Measurements from ENCODE around the gene EFCAB10.

DNA sequence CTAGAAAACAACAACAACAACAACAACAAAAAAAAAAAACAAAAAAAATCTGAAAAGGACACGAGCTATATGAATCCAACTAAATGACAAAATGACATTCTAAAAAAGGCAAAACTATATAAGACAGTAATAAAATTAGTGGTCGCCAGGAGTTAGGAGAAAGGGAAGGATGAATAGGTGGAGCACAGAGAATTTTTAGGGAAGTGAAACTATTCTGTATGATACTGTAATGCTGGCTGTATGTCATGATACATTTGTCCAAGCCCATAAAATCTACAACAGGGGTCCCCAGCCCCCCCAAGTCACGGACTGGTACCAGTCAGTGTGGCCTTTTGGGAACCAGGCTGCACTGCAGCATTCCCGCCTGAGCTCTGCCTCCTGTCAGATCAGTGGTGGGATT, 56.5 kb downstream of the EFCAB10 start:
- TF ChIP-seq CEBPB (IDR thresholded peaks at IDR 0.05) = no peak
- TF ChIP-seq, protein P1, sequence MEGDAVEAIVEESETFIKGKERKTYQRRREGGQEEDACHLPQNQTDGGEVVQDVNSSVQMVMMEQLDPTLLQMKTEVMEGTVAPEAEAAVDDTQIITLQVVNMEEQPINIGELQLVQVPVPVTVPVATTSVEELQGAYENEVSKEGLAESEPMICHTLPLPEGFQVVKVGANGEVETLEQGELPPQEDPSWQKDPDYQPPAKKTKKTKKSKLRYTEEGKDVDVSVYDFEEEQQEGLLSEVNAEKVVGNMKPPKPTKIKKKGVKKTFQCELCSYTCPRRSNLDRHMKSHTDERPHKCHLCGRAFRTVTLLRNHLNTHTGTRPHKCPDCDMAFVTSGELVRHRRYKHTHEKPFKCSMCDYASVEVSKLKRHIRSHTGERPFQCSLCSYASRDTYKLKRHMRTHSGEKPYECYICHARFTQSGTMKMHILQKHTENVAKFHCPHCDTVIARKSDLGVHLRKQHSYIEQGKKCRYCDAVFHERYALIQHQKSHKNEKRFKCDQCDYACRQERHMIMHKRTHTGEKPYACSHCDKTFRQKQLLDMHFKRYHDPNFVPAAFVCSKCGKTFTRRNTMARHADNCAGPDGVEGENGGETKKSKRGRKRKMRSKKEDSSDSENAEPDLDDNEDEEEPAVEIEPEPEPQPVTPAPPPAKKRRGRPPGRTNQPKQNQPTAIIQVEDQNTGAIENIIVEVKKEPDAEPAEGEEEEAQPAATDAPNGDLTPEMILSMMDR (IDR thresholded peaks at IDR 0.05) = no peak
- TF ChIP-seq, protein P2, sequence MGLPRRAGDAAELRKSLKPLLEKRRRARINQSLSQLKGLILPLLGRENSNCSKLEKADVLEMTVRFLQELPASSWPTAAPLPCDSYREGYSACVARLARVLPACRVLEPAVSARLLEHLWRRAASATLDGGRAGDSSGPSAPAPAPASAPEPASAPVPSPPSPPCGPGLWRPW (IDR thresholded peaks at IDR 0.05) = no peak
- TF ChIP-seq NPAS2 (CRISPR knock-in tag; IDR thresholded peaks at IDR 0.05; ENCODE audit: borderline replicate concordance) = no peak
- TF ChIP-seq JUN (IDR thresholded peaks at IDR 0.05) = no peak
- TF ChIP-seq CHD4 (IDR thresholded peaks at IDR 0.05; ENCODE audit: borderline replicate concordance) = no peak
- no peak for TF ChIP-seq POLR2AphosphoS2 (conservative IDR thresholded peaks at IDR 0.05; ENCODE audit: low read length)
- TF ChIP-seq, protein P3, sequence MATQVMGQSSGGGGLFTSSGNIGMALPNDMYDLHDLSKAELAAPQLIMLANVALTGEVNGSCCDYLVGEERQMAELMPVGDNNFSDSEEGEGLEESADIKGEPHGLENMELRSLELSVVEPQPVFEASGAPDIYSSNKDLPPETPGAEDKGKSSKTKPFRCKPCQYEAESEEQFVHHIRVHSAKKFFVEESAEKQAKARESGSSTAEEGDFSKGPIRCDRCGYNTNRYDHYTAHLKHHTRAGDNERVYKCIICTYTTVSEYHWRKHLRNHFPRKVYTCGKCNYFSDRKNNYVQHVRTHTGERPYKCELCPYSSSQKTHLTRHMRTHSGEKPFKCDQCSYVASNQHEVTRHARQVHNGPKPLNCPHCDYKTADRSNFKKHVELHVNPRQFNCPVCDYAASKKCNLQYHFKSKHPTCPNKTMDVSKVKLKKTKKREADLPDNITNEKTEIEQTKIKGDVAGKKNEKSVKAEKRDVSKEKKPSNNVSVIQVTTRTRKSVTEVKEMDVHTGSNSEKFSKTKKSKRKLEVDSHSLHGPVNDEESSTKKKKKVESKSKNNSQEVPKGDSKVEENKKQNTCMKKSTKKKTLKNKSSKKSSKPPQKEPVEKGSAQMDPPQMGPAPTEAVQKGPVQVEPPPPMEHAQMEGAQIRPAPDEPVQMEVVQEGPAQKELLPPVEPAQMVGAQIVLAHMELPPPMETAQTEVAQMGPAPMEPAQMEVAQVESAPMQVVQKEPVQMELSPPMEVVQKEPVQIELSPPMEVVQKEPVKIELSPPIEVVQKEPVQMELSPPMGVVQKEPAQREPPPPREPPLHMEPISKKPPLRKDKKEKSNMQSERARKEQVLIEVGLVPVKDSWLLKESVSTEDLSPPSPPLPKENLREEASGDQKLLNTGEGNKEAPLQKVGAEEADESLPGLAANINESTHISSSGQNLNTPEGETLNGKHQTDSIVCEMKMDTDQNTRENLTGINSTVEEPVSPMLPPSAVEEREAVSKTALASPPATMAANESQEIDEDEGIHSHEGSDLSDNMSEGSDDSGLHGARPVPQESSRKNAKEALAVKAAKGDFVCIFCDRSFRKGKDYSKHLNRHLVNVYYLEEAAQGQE (IDR thresholded peaks at IDR 0.05) = no peak
- TF ChIP-seq, protein P4, sequence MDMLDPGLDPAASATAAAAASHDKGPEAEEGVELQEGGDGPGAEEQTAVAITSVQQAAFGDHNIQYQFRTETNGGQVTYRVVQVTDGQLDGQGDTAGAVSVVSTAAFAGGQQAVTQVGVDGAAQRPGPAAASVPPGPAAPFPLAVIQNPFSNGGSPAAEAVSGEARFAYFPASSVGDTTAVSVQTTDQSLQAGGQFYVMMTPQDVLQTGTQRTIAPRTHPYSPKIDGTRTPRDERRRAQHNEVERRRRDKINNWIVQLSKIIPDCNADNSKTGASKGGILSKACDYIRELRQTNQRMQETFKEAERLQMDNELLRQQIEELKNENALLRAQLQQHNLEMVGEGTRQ (IDR thresholded peaks at IDR 0.05) = no peak
- no peak for TF ChIP-seq MAZ (IDR thresholded peaks at IDR 0.05; ENCODE audit: borderline replicate concordance, low read depth, low read length)
- TF ChIP-seq TP53 (CRISPR knock-in tag; IDR thresholded peaks at IDR 0.05) = no peak
- TF ChIP-seq, protein P5, sequence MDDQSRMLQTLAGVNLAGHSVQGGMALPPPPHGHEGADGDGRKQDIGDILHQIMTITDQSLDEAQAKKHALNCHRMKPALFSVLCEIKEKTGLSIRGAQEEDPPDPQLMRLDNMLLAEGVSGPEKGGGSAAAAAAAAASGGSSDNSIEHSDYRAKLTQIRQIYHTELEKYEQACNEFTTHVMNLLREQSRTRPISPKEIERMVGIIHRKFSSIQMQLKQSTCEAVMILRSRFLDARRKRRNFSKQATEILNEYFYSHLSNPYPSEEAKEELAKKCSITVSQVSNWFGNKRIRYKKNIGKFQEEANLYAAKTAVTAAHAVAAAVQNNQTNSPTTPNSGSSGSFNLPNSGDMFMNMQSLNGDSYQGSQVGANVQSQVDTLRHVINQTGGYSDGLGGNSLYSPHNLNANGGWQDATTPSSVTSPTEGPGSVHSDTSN (IDR thresholded peaks at IDR 0.05) = no peak
- TF ChIP-seq SREBF2 (IDR thresholded peaks at IDR 0.05) = no peak
- no peak for TF ChIP-seq POLR2A (IDR thresholded peaks at IDR 0.05; ENCODE audit: low read length)

All from A549 (cell line).